Camera-type eye (tissue), 1 donor: ENCODE measurements around the gene HNRNPA2B1. TPM values are rescaled to one million over a fixed set of nuclear protein-coding genes. Genes with fewer than 3 reads are reported as not detected.

Experiments used
- total RNA-seq: library from RNA; depleted of rRNA; stranded (reverse); fragments of >200 nt; gene quantifications from one replicate; pipeline ENCODE4 v1.2.3, GENCODE V29; 2014

Gene HNRNPA2B1
- total RNA-seq: 359 TPM

DNA sequence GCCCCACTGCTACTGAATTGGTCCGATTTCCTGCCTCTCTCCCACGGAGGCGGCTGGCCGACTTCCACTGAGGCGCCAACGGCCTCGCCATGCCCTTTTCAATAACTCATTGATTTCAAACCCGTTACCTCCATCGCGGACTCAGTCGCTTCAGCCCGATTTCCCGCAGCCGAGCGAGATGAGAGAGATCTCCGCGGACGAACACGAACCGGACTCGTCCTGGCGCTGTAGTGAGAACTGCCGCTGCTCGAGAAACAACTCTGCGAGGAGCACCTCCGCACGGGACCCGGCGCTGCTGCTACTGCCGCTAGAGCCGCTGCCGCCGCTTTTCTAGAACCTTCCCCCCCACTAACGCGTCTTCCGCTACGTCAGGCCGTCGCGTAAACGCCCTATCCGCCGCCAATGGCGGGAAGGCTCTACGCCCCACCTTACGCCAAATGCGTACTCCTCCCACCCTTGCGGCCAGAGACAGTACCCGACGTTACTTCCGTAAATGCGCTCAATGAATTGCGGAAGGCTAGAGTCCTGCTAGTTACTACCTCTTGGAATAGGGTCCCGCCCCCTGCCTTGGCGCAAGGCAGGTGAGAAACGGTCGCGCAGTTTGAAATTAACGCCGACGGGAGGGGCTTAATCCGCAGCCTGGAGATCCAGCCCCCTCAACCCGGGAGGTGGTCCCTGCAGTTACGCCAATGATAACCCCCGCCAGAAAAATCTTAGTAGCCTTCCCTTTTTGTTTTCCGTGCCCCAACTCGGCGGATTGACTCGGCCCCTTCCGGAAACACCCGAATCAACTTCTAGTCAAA is at the start of gene HNRNPA2B1:
Gene HNRNPA2B1 (minus strand): TSS at position 303 of the 803 bp plus-strand sequence. CDS start 169 bp downstream, at position 134.

DNA sequence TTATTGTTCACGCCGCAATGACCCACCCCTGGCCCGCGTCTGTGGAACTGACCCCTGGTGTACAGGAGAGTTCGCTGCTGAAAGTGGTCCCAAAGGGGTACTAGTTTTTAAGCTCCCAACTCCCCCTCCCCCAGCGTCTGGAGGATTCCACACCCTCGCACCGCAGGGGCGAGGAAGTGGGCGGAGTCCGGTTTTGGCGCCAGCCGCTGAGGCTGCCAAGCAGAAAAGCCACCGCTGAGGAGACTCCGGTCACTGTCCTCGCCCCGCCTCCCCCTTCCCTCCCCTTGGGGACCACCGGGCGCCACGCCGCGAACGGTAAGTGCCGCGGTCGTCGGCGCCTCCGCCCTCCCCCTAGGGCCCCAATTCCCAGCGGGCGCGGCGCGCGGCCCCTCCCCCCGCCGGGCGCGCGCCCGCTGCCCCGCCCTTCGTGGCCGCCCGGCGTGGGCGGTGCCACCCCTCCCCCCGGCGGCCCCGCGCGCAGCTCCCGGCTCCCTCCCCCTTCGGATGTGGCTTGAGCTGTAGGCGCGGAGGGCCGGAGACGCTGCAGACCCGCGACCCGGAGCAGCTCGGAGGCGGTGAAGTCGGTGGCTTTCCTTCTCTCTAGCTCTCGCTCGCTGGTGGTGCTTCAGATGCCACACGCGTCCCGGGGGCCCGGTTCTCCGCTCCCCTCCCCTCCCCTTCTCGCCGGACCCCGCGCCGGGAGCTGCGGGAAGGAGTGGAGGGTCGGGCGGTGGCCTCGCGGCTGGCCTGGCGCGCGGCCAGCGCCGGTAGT is 887 bp upstream of the HNRNPA2B1 start, which contains the start of gene CBX3:
Gene CBX3 (plus strand): TSS at position 499 of the 772 bp plus-strand sequence. CDS start 1,254 bp downstream, outside the sequence.

DNA sequence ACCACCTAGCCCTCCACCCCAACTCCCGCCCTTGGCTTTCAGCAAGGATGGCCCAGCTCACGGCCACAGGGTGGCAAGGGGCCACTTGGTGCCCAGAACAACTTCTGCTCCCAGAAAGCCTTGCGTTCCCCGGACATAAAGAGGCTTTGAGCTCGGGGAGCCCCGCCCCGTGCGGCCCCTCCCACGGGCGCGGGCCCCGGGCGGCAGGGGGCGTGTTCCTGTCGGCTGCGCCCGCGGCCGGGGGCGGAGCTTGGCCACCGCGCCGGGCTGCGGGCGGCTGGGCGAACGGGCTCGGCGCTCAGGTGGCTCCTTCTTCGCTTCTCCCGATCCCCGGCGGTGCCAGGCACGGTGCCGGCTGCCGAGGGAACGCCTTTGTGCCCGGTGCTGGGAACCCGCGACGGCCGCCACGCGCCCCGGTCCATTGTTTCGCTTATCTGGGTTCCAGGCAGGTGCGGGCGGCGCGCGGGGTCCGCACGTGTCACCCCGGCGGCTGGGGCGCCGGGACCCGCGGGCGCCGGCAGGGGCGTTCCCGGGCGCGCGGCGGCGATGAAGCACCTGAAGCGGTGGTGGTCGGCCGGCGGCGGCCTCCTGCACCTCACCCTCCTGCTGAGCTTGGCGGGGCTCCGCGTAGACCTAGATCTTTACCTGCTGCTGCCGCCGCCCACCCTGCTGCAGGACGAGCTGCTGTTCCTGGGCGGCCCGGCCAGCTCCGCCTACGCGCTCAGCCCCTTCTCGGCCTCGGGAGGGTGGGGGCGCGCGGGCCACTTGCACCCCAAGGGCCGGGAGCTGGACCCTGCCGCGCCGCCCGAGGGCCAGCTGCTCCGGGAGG is 48.4 kb downstream of the HNRNPA2B1 start, which contains the start of gene NFE2L3:
Gene NFE2L3 (plus strand): TSS at position 246 of the 829 bp plus-strand sequence. CDS start 301 bp downstream, at position 547.

Other genes with a start within 250 kb of the HNRNPA2B1 start
- gene NFE2L3, start 48.5 kb downstream of the HNRNPA2B1 start, total RNA-seq: 3.7 TPM
- 194 TPM for gene CBX3, start 999 bp upstream of the HNRNPA2B1 start, total RNA-seq
- 28.5 TPM for gene SNX10, start 91.1 kb upstream of the HNRNPA2B1 start, total RNA-seq